GM19035 (cell line): ENCODE data around the gene DHX36.

ENCODE experiments used
- ATAC-seq: cut with Tn5 transposase; IDR thresholded peaks from one replicate; pipeline ENCODE4 v1.9.1; 2021; ENCODE audit not compliant: unreplicated experiment

The DHX36 gene

GRCh38 chr3:154227531-154227930, 96.8 kb downstream of the DHX36 start:
- no peak for ATAC-seq

- ATAC-seq = no peak
These were observed 98.8 kb downstream of the DHX36 start for GRCh38 chr3:154225536-154225935.

GRCh38 chr3:154224866-154225265, 99.4 kb downstream of the DHX36 start:
- no peak for ATAC-seq

- no peak for ATAC-seq
These were observed 99.9 kb downstream of the DHX36 start for GRCh38 chr3:154224366-154224765.

- ATAC-seq = no peak
These were observed 100.8 kb downstream of the DHX36 start for GRCh38 chr3:154223519-154223918.
